RWPE1 (cell line): ENCODE measurements around the gene FCAR.
"Not testable (repeated sequence)": the region's sequence is repeated elsewhere in the genome, so short reads cannot be mapped to it uniquely, and the experiment has no call there.

Source experiments
- CTCF ChIA-PET: fragments of 350-600 bp; sonication (Branson Sonifier 250); formaldehyde crosslinking; extraction: SDS; loops from one replicate; lab custom pipeline; 2021; lab: Yijun Ruan, JAX
- POLR2A ChIA-PET: fragments of 400-600 bp; formaldehyde crosslinking; extraction: SDS; loops from one replicate; lab custom pipeline; 2020; ENCODE audit warnings: antibody characterized with exemption; ENCODE audit not compliant: low non-redundant PET; lab: Yijun Ruan, JAX
- DNase-seq: peaks from one replicate; pipeline ENCODE4 v3.0.0; 2012; ENCODE audit warnings: low spot score
- H3K27ac ChIP-seq: fragments of 450-650 bp; 2 replicates; pipeline ENCODE4 v1.5.1; 2017
- CTCF ChIP-seq: fragments of 450-650 bp; conservative IDR thresholded peaks from 2 replicates; pipeline ENCODE4 v1.5.1; 2017; ENCODE audit warnings: low read depth, mild to moderate bottlenecking

FCAR gene

GRCh38 chr19:54863459-54863858, 10.6 kb upstream of the FCAR start:
- CTCF ChIA-PET, DNase-seq, H3K27ac ChIP-seq, POLR2A ChIA-PET: not testable (repeated sequence)

DNA sequence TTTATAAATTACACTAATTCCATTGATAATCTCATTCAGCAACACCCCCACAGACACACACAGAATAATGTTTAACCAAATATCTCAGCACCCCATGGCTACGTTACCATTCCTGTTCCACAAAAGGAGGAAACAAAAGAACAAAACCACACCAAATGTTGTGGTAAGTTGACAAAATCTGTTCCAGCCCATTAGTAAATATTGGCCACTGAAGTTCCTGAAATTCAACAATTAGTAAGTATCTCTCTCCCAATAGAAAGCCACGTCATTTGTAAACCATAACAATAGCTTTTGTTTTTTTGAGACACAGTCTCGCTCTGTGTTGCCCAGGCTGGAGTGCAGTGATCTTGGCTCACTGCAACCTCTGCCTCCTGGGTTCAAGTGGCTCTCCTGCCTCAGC, 2.3 kb upstream of the FCAR start:
- CTCF ChIA-PET: no interaction called here
- POLR2A ChIA-PET: no interaction called here
- TF ChIP-seq CTCF: no peak
- H3K27ac ChIP-seq: no peak overlapping the region
- DNase-seq: no peak

- no peak for TF ChIP-seq CTCF
- ChIA-PET POLR2A (no interaction called here), CTCF (no interaction called here)
- DNase-seq: no peak
- H3K27ac ChIP-seq: no peak overlapping the region
These were observed 1.5 kb downstream of the FCAR start for GRCh38 chr19:54875506-54875905.

- ChIA-PET CTCF (no interaction called here), POLR2A (no interaction called here)
- DNase-seq: no peak
- H3K27ac ChIP-seq: no peak overlapping the region
- no peak for TF ChIP-seq CTCF
These were observed 3.4 kb downstream of the FCAR start for GRCh38 chr19:54877471-54877870.

DNA sequence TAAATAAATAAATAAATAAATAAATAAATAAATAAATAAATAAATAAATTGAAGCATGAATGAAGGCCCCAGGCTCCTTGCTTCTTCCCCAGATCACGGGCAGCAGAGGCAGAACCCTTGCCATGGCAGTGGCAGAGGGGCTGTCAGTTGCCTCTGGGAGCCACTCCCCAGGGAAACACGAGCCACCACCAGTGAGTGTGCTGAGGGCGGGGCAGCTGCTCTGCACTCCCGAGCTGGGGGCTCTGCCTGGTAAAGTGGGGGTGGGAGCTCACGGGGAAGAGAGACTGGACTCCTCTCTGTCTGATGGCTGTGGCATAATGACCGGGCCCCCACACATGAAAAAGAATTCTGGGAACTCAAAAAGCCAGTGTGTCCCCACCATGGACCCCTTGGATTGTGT, 7.8 kb downstream of the FCAR start:
- POLR2A ChIA-PET: no interaction called here
- no peak overlapping the region for H3K27ac ChIP-seq
- TF ChIP-seq CTCF: no peak
- DNase-seq: no peak
- CTCF ChIA-PET: interaction anchor here (0.5 to 0.7 kb wide), 4 partner anchors 9 to 230 kb away, joined by 3 to 6 read pairs (median 4); no protein-coding TSS in a partner anchor

DNA sequence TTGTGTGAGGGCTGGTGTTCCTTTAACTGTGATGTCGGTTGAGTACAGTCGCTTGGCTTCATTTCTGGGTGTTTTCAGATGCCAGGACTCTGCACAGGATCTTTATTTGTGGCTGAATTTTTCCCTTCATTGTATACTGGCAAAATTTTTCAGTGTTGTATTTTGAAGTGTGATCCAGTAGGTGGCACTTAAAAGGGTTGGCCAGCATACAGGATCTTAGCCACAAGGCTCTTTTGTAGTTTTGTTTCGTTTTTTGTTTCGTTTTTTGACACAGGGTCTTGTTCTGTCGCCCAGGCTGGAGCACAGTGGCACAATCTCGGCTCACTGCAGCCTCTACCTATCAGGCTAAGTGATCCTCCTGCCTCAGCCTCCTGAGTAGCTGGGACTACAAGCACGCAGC, 8.7 kb downstream of the FCAR start:
- TF ChIP-seq CTCF: no peak
- ChIA-PET CTCF (no interaction called here), POLR2A (no interaction called here)
- H3K27ac ChIP-seq: no peak overlapping the region
- no peak for DNase-seq

DNA sequence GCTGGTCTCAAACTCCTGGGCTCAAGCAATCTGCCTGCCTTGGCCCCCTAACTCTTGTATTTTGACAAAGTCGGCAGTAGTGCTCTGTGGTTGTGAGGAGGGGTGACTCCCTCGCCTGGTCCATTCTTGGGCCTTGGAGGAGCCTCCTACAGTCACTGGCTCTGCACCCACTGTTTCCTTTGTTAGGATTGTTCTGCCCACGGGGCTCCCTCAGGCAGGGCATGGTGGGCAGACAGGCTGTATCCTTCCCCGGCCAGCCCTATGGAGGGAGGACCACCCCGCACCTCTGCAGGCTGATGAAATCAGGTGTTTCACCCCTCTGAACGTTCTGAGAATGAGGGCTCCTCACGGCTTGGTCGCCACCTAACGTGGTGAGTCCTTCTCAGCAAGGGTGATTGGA, 9.2 kb downstream of the FCAR start:
- no peak for TF ChIP-seq CTCF
- POLR2A ChIA-PET: no interaction called here
- CTCF ChIA-PET: no interaction called here
- DNase-seq: no peak
- H3K27ac ChIP-seq: no peak overlapping the region
